KBM-7 (cell line): ENCODE data around the gene VSIG4.

Experiments used
- DNase-seq: peaks from one replicate; pipeline ENCODE4 v3.0.0-alpha.2; 2015
- in situ Hi-C: fragments of 300-500 bp; cut with MboI; formaldehyde crosslinking; loops from 2 replicates; pipeline ENCODE4 v1.14.3; 2020; ENCODE audit warnings: low sequenced_read_pairs, low pct_unique_long_range_greater_than_20kb, mixed read lengths

The VSIG4 gene

GRCh38 chrX:66015152-66015831 is 24.6 kb downstream of the VSIG4 start:
- DNase-seq: peak; percentile 99
- in situ Hi-C loops: loop anchor here (25.0 kb wide), 1 partner anchor 428 kb away; no protein-coding TSS in a partner anchor

GRCh38 chrX:66014556-66014955 is 25.3 kb downstream of the VSIG4 start:
- no peak for DNase-seq
- in situ Hi-C loops: loop anchor here (25.0 kb wide), 1 partner anchor 427 kb away; no protein-coding TSS in a partner anchor

DNA sequence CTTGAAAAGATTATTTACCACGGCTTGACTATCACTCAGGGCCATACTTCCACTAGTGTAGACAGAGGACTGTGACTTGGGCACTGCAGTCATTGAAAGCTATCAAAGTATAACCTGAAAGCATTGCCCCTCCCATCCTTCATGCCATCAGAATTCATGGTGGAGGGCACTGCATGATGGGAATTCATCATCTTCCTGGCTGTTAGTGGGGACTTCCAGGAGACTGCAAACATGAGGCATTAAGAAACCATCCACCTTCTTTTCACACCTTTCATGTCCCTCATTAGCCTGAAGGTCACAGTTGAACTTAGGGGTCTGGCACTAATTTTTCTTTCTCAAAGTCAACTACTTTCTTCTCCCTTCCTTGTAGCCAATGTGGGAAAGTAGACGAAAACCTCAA is 25.8 kb downstream of the VSIG4 start:
- no peak for DNase-seq
- in situ Hi-C loops: loop anchor here (25.0 kb wide), 1 partner anchor 427 kb away; no protein-coding TSS in a partner anchor

- peak; percentile 98 for DNase-seq
- in situ Hi-C loops: loop anchor here (25.0 kb wide), 1 partner anchor 426 kb away; no protein-coding TSS in a partner anchor
Observed at GRCh38 chrX:66013194-66013816, 26.6 kb downstream of the VSIG4 start.

- peak; percentile 95 for DNase-seq
- in situ Hi-C loops: loop anchor here (25.0 kb wide), 1 partner anchor 425 kb away; no protein-coding TSS in a partner anchor
Observed at GRCh38 chrX:66012094-66012534, 27.8 kb downstream of the VSIG4 start.

DNA sequence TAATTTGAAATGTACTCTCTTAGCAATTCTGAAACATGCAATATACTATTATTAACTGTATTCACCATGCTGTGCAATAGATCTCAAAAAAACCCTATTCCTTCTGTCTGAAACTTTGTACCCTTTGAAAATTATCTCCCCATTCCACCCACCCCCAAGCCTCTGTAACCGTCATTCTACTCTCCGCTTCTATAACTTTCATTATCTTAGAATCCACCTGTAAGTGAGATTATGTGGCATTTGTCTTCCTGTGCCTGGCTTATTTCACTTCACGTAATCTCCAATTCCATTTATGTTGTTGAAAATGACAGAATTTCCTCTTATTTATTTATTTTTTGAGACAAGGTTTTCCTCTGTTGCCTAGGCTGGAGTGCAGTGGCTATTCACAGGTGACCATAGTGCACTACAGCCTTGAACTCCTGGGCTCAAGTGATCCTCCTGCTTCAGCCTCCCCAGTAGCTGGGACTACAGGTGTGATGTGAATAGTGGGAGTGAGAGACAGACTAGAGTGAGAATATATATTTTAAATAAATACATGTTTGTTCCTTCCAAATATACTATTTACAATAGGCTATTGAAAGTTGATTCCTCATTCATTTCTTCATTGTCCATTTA is 30.5 kb downstream of the VSIG4 start:
- in situ Hi-C loops: loop anchor here (25.0 kb wide), 1 partner anchor 422 kb away; no protein-coding TSS in a partner anchor
- peak; percentile 29 for DNase-seq

- DNase-seq: no peak
- in situ Hi-C loops: loop anchor here (25.0 kb wide), 1 partner anchor 421 kb away; no protein-coding TSS in a partner anchor
Observed at GRCh38 chrX:66008328-66008970, 31.4 kb downstream of the VSIG4 start.

DNA sequence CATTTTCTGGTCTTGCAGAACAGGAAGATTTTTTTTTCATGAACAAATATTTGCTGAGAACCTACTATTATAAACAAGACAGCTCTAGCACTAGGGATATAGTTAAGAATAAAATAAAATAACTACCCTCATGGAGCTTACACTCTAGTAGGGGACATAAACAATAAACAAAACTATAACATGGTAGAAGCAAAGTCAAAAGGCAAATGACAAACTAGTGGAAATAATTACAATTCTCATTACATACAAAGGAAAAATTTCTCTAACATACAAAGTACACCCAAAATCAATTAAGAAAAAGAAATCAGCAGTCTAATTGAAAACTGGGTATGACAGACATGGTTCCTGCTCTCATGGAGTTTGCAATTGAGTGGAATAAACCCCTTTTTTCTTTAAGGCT is 32.0 kb downstream of the VSIG4 start:
- in situ Hi-C loops: loop anchor here (25.0 kb wide), 1 partner anchor 421 kb away; no protein-coding TSS in a partner anchor
- no peak for DNase-seq

DNA sequence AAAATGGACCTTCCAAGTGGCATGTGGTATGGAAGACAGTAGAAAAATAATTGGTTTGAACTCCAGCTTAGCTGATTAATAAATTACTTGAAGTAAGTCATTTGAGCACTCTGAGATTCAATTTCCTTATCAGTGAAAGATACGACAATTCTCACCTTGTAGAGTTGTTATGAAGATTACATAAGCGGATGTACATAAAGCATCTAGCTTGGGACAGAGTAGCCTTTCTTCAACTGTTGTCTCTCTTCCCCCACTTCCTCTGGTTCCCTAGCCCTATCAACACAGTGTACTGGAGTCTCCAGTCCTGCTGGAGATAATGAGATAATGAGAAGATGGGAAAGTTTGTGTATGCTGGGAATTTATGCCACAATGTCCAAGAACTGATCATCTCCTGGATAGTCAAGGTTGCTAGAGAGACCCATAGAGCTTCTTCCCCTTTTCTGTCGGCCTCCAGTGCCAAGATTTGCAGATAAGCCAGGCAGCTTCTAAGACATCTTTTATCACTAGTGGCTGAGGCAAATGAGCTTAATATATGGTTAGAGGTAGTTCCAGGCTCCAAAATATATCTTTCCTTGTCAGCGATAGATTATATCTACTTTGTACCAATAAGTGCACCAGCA is 33.9 kb downstream of the VSIG4 start:
- in situ Hi-C loops: loop anchor here (25.0 kb wide), 1 partner anchor 419 kb away; no protein-coding TSS in a partner anchor
- peak; percentile 85 for DNase-seq

DNA sequence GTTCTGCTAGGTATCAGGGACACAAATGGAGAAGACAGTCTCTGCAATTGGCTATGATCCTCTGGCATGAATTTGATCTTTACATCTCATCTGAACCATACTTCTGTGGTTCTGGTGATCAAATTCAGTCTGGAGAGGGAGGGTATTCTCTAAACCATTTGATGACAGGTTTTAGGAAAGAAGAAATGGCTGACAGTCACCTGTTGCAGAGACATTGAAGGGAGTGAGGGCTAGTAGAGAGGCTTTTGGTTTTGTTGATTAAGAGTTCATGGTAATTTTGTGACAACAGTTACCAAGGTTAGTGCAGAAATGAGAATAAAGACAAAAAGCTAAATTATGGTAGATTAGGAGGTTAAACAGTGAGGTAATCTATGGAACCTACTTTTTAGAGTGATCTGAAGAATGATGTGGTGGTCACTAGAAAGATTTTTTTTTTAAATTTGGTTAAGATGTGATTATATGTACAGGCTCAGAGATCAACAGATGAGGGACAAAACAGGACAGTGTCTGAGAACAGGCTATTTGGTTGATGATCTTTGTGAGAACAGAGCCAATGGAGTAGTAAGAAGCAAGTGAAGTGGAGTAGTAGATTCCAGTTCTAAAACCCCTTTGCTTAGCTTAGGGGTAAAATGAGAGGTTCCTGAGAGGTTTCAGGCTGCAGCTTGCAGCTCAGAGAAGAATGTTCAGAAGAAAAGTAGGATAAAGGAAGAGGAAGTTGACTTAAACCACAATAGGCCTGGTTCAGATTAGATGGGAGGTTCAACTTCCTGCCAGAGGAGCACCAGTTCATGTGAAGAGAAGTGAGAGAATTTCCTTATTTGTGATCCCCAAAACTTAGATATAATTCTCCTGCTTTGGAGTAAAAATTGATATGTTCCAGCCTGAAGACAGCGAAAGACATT is 34.7 kb downstream of the VSIG4 start:
- in situ Hi-C loops: loop anchor here (25.0 kb wide), 1 partner anchor 418 kb away; no protein-coding TSS in a partner anchor

GRCh38 chrX:66002824-66003680 is 36.8 kb downstream of the VSIG4 start:
- no peak for DNase-seq
- in situ Hi-C loops: loop anchor here (25.0 kb wide), 1 partner anchor 416 kb away; no protein-coding TSS in a partner anchor

More for the DNA sequence above, 34.7 kb downstream of the VSIG4 start:
- DNase-seq: peak; percentile 98

- in situ Hi-C loops: loop anchor here (25.0 kb wide), 1 partner anchor 414 kb away; no protein-coding TSS in a partner anchor
- DNase-seq: no peak
Observed at GRCh38 chrX:66001596-66001995, 38.3 kb downstream of the VSIG4 start.

DNA sequence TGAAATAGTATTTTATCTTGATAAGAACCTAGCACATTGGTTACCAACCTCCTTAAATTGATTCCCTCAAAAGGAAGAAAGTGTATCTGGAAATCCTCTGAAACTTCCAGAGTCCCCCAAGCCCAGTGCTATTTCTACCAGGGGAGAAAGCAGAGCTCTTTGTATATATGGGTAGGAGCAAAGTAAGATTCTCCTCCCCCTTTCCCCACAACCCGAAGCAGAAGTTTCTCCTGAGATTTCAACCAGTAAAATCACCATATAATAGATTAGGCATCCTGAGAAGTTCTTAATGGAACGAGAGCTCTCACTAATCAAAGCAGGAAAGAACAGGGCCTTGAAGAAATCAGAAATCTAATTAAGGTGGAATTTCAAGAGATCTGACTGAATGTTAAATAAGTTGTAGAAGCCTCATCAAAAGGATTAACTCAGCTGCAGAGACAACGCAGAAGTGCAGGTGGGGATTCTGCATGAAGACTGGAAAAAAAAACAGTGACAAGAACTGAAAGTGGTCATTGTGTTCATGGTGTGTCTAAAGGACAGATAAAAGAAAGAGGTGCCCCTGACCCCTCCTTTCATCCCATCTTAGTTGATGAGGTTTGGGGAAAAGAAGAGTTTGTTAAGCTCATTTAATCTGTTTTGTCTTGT is 39.1 kb downstream of the VSIG4 start:
- in situ Hi-C loops: loop anchor here (25.0 kb wide), 1 partner anchor 413 kb away; no protein-coding TSS in a partner anchor
- DNase-seq: peak; percentile 64

GRCh38 chrX:66000178-66000577 is 39.7 kb downstream of the VSIG4 start:
- DNase-seq: no peak
- in situ Hi-C loops: loop anchor here (25.0 kb wide), 1 partner anchor 413 kb away; no protein-coding TSS in a partner anchor

DNA sequence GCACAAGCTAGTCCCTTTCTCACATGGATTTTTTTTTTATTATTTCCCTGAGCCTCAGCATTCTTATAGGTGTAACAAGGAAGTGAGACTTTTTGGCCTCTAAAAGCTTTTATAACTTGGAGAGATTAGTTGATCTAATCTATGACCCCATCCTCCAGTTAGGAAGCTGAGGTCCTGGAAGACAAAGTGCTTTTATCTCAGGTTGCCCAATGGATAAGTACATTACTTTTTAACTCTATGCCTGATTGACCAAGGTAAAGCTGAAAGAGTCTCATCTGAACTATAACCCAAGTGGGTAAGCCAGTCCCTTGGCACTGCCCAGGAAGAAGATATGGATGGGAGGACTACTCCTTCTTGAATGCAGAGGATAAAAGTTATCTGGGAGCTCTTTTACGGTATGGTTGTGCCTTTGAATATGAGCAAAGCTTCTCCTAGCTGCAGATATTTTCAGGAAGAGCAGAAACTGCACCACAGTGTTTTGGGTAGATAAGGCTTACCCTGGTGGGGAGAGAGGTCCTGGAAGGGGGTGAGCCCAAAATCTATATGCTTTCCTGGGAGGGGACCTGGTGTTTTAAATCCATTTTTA is 40.2 kb downstream of the VSIG4 start:
- in situ Hi-C loops: loop anchor here (25.0 kb wide), 2 partner anchors 262 to 412 kb away; no protein-coding TSS in a partner anchor
- peak; percentile 57 for DNase-seq
